Fibroblast of lung (primary cell): ENCODE data around the gene SF3B5.
A peak's percentile ranks its signal among the peaks of the same experiment; 100 is the strongest.

Source experiments
- EZH2 ChIP-seq: IDR thresholded peaks from 2 replicates; pipeline ENCODE4 v1.5.1; 2012; ENCODE audit warnings: low read length, control low read depth, mild to moderate bottlenecking; ENCODE audit errors: missing control alignments
- TF ChIP-seq, protein P1 (sequence below), 2 donors: IDR thresholded peaks in 1 of 2; conservative IDR thresholded peaks in 1 of 2; 1 replicate in 1 of 2; 2 replicates in 1 of 2; pipeline ENCODE4 v1.5.1; 2011 to 2012; ENCODE audit warnings: low read length in 2 of 2, control low read depth in 1 of 2, inconsistent platforms in 1 of 2, low read depth in 1 of 2, mild to moderate bottlenecking in 1 of 2

DNA sequence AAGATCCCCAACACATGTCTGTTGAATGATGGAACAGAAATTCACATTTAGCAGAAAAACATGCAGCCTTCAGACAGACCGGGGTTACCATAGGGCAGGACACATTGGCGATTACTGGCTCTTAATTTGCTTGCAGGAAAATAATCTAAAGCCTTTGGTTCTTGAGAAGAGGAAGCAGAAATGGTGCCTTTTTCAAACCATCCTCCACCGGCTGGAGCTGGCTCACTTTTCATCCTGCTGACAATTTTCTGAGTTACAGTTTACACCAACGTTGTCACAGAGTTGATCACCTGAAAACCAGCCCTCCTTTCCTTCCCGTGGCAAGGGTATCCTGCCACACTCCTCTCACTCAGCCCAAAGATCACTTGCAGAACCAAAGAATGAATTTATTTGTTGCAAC, 32.6 kb downstream of the SF3B5 start:
- TF ChIP-seq, protein P1, sequence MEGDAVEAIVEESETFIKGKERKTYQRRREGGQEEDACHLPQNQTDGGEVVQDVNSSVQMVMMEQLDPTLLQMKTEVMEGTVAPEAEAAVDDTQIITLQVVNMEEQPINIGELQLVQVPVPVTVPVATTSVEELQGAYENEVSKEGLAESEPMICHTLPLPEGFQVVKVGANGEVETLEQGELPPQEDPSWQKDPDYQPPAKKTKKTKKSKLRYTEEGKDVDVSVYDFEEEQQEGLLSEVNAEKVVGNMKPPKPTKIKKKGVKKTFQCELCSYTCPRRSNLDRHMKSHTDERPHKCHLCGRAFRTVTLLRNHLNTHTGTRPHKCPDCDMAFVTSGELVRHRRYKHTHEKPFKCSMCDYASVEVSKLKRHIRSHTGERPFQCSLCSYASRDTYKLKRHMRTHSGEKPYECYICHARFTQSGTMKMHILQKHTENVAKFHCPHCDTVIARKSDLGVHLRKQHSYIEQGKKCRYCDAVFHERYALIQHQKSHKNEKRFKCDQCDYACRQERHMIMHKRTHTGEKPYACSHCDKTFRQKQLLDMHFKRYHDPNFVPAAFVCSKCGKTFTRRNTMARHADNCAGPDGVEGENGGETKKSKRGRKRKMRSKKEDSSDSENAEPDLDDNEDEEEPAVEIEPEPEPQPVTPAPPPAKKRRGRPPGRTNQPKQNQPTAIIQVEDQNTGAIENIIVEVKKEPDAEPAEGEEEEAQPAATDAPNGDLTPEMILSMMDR (conservative IDR thresholded peaks at IDR 0.05 in 1 of 2, IDR thresholded peaks at IDR 0.05 in 1 of 2; ENCODE audit: low read depth in 1 of 2, low read length in 2 of 2) = no peak
- peak; percentile 22 for TF ChIP-seq EZH2
